T-helper 1 cell (primary cell): ENCODE measurements around the gene KCNK1.

Experiments
- DNase-seq, 5 donors: peaks; one replicate each; pipeline ENCODE4 v3.0.0-alpha.2; 2012 to 2020
- total RNA-seq, 4 donors: gene quantifications; one replicate each; lab custom pipeline; 2026; lab: John Stamatoyannopoulos, UW

Gene KCNK1
- total RNA-seq: 0 to 0.27 (median 0.12) reads per million in 4 donors

GRCh38 chr1:233613252-233614172 is at the start of gene KCNK1:
Gene KCNK1 (plus strand): TSS chr1:233614106. CDS start chr1:233614172, 66 bp downstream.
- DNase-seq: peak in 1 of 5 donors; percentile 50

- DNase-seq: no peak
Measured at GRCh38 chr1:233565313-233565712, 48.6 kb upstream of the KCNK1 start.

GRCh38 chr1:233566886-233567285 is 47.0 kb upstream of the KCNK1 start:
- no peak for DNase-seq

GRCh38 chr1:233569636-233570035 is 44.3 kb upstream of the KCNK1 start:
- no peak for DNase-seq

GRCh38 chr1:233570216-233570615 is 43.7 kb upstream of the KCNK1 start:
- no peak for DNase-seq

- DNase-seq: no peak
Measured at GRCh38 chr1:233570706-233571105, 43.2 kb upstream of the KCNK1 start.

GRCh38 chr1:233572896-233573295 is 41.0 kb upstream of the KCNK1 start:
- DNase-seq: no peak

GRCh38 chr1:233575450-233575849 is 38.5 kb upstream of the KCNK1 start:
- DNase-seq: no peak

GRCh38 chr1:233582439-233582838 is 31.5 kb upstream of the KCNK1 start:
- DNase-seq: no peak

- DNase-seq: no peak
Measured at GRCh38 chr1:233584376-233584775, 29.5 kb upstream of the KCNK1 start.

- no peak for DNase-seq
Measured at GRCh38 chr1:233584931-233585330, 29.0 kb upstream of the KCNK1 start.

- no peak for DNase-seq
Measured at GRCh38 chr1:233586301-233586700, 27.6 kb upstream of the KCNK1 start.

- no peak for DNase-seq
Measured at GRCh38 chr1:233587196-233587595, 26.7 kb upstream of the KCNK1 start.

- no peak for DNase-seq
Measured at GRCh38 chr1:233587958-233588799, 25.7 kb upstream of the KCNK1 start.

- DNase-seq: peak in 1 of 5 donors; percentile 28
Measured at GRCh38 chr1:233597489-233597901, 16.4 kb upstream of the KCNK1 start.

- DNase-seq: peak in 1 of 5 donors; percentile 81
Measured at GRCh38 chr1:233598891-233599541, 14.9 kb upstream of the KCNK1 start.

GRCh38 chr1:233599542-233600073 is 14.3 kb upstream of the KCNK1 start:
- no peak for DNase-seq

- no peak for DNase-seq
Measured at GRCh38 chr1:233600488-233600887, 13.4 kb upstream of the KCNK1 start.

- DNase-seq: no peak
Measured at GRCh38 chr1:233603478-233603877, 10.4 kb upstream of the KCNK1 start.

- no peak for DNase-seq
Measured at GRCh38 chr1:233605205-233605604, 8.7 kb upstream of the KCNK1 start.

GRCh38 chr1:233606813-233607212 is 7.1 kb upstream of the KCNK1 start:
- DNase-seq: no peak

GRCh38 chr1:233607252-233608119 is 6.4 kb upstream of the KCNK1 start:
- DNase-seq: no peak
